ENCODE measurements around the gene ACD. TPM values are rescaled to one million over a fixed set of nuclear protein-coding genes. Genes with fewer than 3 reads are reported as not detected.

ACD gene
- total RNA-seq, 6 experiments from 2014 or later = 4.0 to 8.2 (median 5.9) TPM

DNA sequence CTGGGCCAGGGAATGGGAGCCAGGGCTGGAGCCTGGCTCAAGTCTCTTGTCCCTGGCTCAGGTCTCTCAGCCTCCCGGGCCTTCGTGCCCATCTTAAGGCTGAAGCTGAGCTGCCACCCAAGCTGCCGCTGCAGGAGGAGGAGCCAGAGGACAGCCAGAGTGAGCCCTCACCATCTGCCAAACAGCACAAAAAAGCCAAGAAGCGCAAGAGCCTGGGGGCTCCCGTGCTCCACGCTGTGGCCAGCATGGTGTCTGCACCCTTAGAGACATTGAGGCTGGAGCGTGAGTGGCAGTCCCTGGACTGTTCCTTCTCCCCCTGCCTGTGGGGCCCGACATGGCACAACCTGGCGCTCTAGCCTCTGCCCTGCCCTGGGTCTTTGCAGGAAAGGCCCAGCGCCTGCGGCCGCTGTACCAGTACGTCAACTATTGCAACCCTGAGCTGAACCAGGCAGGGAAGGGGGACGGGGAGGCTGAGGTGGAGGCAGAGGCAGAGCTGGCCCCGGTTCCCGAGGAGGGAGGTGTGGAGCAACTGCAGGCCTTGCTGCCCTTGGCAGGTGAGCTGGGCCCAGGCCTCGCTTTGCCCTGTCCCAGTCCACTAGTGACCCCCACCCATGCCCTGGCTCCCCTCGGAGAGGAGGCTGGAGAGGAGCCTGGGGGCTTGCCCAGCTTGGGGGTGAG, 7.9 kb upstream of the ACD start:
- Histone ChIP-seq H3K36me3 (no peaks in the 10 kb centered on the region), H3K4me3 (peak overlapping the region in 2 of 3 donors; percentile 84 to 94), H3K9me3 (no peaks in the 10 kb centered on the region), H3K4me1 (peaks cover 0 to 39% (median 22%) of the 10 kb centered on the region in 4 donors), H3K27ac (peak overlapping the region; percentile 88 to 93 (median 91)), H3K27me3 (no peaks in the 10 kb centered on the region)
- ATAC-seq = peak; percentile 69 to 84 (median 76)
- intact Hi-C loops (cut with DNase I) = no loop called here
- TF ChIP-seq CTCF (IDR thresholded peaks at IDR 0.05) = peak; percentile 78 to 94 (median 80)
- TF ChIP-seq POLR2A (IDR thresholded peaks at IDR 0.05) = no peak
- 5% methylated on average over 4 of the region's 18 CpGs for WGBS (ENCODE audit: insufficient coverage, low coverage, low lambda C conversion rate, missing lambda C conversion rate)
- DNase-seq = peak; percentile 84 to 89 (median 86)

DNA sequence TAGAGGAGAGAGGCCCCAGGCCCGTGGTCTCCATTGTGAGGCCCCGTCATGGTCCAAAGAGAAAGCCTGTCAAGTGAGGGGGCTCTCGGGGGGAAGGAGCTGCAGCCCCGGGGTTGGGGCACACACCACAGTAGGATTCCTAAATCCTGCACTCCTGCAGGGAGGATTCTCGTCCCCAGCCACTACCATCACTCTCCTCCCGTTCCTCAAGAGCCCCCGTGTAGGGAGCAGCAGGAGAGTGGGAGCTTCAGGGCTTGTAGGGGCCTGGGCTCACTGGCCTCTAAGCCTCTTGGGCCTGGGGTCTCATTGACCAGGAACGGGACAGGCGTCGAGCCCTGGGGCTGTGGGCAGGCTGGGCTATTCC, 7.4 kb upstream of the ACD start:
- H3K9me3 ChIP-seq = no peaks in the 10 kb centered on the region
- DNase-seq (no peak), ATAC-seq (no peak)
- no peaks in the 10 kb centered on the region for H3K36me3 ChIP-seq
- TF ChIP-seq POLR2A (IDR thresholded peaks at IDR 0.05) (no peak), CTCF (IDR thresholded peaks at IDR 0.05) (no peak)
- intact Hi-C loops (cut with DNase I) = no loop called here
- H3K4me3 ChIP-seq = peak overlapping the region; percentile 69 to 94 (median 84)
- H3K27me3 ChIP-seq = no peaks in the 10 kb centered on the region
- WGBS (ENCODE audit: insufficient coverage, low coverage, low lambda C conversion rate, missing lambda C conversion rate) = 0% methylated on average over 1 of the region's 10 CpGs
- peak overlapping the region; percentile 88 to 93 (median 91) for H3K27ac ChIP-seq
- H3K4me1 ChIP-seq = peaks cover 0 to 34% (median 17%) of the 10 kb centered on the region in 4 donors

GRCh38 chr16:67666559-67667452, 6.7 kb upstream of the ACD start, which contains the start of the genes C16orf86 and ENKD1:
C16orf86 (plus strand) TSS chr16:67666814; CDS start chr16:67666971, 157 bp downstream.
ENKD1 (minus strand) TSS chr16:67666750; CDS start chr16:67666442, 308 bp downstream.
- intact Hi-C loops (cut with DNase I) = no loop called here
- no peaks in the 10 kb centered on the region for H3K27me3 ChIP-seq
- TF ChIP-seq CTCF (IDR thresholded peaks at IDR 0.05) (no peak), POLR2A (IDR thresholded peaks at IDR 0.05) (no peak)
- H3K27ac ChIP-seq = peak within 1 kb of the TSS; percentile 88 to 93 (median 91)
- peaks cover 0 to 30% (median 16%) of the 10 kb centered on the region in 4 donors for H3K4me1 ChIP-seq
- H3K4me3 ChIP-seq = peak within 1 kb of the TSS; percentile 69 to 94 (median 84)
- no peaks in the 10 kb centered on the region for H3K9me3 ChIP-seq
- WGBS (ENCODE audit: insufficient coverage, low coverage, low lambda C conversion rate, missing lambda C conversion rate) = 3% methylated on average over 11 of the region's 78 CpGs
- ATAC-seq = peak; percentile 65 to 78 (median 70)
- H3K36me3 ChIP-seq = no peaks in the 10 kb centered on the region
- peak; percentile 90 to 94 (median 92) for DNase-seq

DNA sequence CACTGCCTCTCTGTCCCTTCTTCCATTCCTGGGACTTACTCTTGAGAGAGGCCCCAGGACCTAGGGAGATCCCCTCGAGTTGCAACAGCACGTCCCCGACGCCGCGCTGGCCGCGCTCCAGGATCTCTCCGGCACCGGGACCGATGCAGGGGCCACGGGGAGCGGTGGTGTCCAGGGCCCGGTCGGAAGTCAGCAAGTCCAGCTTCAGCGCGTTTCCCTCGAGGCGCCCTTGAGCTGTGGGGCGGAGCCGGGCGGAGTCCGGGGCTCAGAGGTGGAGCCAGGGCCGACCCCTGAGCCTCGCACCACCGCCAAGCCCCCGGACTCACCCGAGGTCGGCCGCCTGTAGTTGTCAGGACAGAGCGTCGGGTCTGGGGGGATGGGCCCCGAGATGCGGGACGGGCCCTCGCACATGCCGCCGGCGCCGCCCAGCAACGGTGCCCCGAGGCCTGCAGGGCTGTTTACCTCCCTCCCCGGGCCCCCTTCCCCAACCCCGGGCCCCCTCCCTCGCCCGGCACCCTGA, 6.0 kb upstream of the ACD start:
- ATAC-seq (peak in 2 of 4 donors; percentile 0 to 2), DNase-seq (peak in 1 of 3 donors; percentile 59)
- no peaks in the 10 kb centered on the region for H3K36me3 ChIP-seq
- TF ChIP-seq CTCF (IDR thresholded peaks at IDR 0.05) = no peak
- no peak for TF ChIP-seq POLR2A (IDR thresholded peaks at IDR 0.05)
- H3K27me3 ChIP-seq = no peaks in the 10 kb centered on the region
- intact Hi-C loops (cut with DNase I) = no loop called here
- WGBS (ENCODE audit: insufficient coverage, low coverage, low lambda C conversion rate, missing lambda C conversion rate) = 0% methylated on average over 7 of the region's 46 CpGs
- peak overlapping the region; percentile 69 to 94 (median 84) for H3K4me3 ChIP-seq
- H3K9me3 ChIP-seq = no peaks in the 10 kb centered on the region
- peak overlapping the region; percentile 88 to 93 (median 91) for H3K27ac ChIP-seq
- H3K4me1 ChIP-seq = peaks cover 0 to 30% (median 16%) of the 10 kb centered on the region in 4 donors
